HG02885 (cell line): ENCODE measurements around the gene MDK.
"Not testable (repeated sequence)": the region's sequence is repeated elsewhere in the genome, so short reads cannot be mapped to it uniquely, and the experiment has no call there.

Source experiments
- ATAC-seq: cut with Tn5 transposase; IDR thresholded peaks from one replicate; pipeline ENCODE4 v1.9.1; 2021; ENCODE audit warnings: mild to moderate bottlenecking; ENCODE audit not compliant: unreplicated experiment, poor library complexity

MDK gene

DNA sequence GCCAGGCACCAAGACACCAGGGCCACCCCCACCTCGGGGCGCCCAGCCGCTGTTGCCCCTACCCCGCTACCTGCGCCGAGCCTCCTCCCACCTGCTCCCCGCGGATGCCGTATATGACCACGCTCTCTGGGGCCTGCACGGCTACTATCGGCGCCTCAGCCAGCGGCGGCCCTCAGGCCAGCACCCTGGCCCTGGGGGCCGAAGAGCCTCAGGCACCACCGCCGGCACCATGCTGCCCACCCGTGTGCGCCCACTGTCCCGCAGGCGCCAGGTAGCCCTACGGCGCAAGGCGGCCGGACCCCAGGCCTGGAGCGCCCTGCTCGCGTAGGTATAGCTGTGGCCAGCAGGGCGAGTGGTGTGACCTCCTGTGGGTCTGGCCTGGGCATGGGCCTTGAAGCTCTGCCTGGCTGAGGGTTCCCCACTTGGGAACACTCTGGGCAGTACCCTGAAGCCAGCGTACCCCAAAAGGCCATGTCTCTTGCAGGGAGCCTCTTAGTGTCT lies 14.8 kb upstream of the MDK start:
- ATAC-seq, result no peak

DNA sequence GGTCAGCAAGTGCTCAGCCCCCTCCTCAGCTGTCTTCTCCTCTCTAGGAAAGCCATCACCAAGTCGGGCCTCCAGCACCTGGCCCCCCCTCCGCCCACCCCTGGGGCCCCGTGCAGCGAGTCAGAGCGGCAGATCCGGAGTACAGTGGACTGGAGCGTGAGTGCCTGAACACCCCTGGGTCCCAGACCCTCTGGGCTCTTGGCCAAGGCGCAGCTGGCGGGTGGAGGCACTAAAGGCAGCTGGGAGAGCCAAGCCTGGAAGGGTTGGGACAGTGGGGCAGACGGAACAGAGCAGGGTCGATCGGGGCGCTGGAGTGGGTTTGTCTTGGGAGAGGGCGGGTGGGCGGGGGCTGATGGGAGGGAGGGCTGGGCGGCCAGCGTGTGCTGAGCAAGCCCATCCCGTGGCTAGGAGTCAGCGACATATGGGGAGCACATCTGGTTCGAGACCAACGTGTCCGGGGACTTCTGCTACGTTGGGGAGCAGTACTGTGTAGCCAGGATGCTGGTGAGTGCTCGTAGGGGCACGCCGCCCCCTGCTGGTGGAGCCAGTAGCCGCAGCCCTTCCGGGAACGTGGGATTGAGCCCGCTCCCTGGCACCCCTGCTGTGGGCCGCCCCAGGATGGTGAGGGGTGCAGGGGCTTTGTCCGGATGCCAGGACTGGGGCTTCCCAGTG lies 14.1 kb upstream of the MDK start:
- ATAC-seq, result peak; percentile 72

DNA sequence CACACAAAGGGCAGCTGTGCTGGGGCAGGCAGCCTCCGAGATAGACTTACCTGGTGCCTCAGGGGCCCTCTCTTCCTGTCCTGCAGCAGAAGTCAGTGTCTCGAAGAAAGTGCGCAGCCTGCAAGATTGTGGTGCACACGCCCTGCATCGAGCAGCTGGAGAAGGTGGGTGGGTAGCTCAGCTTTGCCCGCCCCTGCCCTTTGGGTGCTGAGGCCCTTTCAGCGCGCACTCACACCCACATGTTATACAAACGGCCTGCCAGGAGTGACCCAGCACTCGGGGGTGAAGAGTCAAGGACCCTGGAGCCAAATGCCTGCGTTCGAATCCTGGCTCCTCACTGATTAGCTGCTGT lies 13.6 kb upstream of the MDK start:
- no peak for ATAC-seq

DNA sequence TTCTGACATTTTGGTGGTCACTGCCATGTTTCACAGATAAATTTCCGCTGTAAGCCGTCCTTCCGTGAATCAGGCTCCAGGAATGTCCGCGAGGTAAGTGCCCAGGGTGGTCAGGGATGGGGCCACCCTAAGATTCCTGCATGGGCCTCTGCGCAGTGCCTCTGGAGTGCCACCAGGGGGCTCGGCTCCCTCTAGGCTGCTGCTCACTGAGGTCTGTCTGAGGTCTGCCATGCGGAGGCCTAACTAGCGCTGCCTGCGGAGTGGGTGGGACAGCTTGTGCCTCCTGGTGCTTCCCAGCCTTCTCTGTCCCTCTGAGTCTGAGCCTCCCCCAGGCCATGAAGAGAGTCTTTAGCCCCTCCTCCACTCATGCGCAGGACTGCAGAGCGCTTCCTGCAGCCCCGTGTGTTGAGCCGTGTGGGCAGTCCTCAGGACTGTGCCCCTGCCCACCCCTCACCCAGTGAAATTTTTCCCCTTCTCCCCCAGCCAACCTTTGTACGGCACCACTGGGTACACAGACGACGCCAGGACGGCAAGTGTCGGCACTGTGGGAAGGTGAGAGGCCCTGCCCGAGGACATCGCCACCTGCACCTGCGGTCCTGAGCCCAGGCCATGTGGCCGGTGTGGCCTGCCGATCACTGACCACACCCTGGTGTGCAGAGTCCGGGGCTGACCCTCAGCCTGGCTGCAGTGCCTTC lies 11.9 kb upstream of the MDK start:
- peak; percentile 69 for ATAC-seq

DNA sequence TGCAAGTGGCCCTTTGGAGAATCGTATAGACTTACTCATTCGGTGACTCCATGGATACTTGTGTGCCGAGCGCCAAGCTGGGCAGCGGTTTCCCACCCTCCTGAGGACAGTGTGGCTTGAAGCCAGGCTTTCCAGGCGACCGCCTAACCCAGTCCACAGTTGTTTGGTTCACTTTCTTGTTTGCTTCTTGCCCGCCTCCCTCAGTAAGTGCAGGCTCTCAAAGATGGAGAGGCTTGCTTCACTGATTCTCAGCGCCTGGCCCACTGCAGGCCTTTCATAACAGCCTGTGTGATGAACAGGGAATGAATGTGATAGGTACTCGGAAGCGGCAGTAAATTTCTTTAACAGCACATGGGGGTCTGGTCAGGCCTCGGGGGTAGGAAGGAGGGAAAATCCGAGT lies 11.2 kb upstream of the MDK start:
- ATAC-seq, result no peak

DNA sequence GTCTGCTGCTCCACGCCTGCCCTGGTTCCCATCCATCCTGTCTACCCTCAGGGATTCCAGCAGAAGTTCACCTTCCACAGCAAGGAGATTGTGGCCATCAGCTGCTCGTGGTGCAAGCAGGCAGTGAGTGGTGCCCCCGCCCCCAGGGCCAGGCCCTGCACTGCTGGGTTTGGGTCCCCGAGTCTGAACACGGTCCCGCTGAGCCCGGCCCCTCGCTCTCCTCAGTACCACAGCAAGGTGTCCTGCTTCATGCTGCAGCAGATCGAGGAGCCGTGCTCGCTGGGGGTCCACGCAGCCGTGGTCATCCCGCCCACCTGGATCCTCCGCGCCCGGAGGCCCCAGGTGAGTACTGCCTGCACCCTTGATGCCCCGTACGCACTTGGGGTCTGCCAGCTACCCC lies 10.2 kb upstream of the MDK start:
- not testable (repeated sequence) for ATAC-seq

DNA sequence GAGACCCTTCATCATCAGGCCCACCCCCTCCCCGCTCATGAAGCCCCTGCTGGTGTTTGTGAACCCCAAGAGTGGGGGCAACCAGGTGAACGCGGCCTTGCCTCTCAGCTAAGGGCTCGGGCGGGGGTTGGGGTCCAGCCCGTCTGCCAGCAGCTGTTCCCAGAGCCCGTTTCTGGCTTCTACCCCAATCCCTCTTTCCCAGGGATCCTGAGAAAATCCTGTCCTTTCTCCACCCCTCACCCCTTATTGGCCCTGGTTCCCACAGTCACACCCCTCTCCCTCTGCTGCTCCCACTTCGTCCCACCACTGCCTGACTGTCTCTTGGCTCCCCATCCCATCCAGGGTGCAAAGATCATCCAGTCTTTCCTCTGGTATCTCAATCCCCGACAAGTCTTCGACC lies 9.4 kb upstream of the MDK start:
- ATAC-seq, result no peak

DNA sequence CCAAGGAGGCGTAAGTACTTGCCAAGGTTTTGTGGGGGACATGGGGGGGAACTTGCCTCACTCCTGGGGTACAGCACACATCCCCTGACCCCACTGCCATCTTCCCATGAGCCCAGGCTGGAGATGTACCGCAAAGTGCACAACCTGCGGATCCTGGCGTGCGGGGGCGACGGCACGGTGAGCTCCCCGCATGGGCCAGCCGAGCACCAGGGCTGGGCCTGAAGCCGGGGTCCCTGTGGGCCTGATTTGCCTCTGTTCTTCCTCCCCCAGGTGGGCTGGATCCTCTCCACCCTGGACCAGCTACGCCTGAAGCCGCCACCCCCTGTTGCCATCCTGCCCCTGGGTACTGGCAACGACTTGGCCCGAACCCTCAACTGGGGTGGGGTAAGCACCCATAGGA lies 9.0 kb upstream of the MDK start:
- not testable (repeated sequence) for ATAC-seq

DNA sequence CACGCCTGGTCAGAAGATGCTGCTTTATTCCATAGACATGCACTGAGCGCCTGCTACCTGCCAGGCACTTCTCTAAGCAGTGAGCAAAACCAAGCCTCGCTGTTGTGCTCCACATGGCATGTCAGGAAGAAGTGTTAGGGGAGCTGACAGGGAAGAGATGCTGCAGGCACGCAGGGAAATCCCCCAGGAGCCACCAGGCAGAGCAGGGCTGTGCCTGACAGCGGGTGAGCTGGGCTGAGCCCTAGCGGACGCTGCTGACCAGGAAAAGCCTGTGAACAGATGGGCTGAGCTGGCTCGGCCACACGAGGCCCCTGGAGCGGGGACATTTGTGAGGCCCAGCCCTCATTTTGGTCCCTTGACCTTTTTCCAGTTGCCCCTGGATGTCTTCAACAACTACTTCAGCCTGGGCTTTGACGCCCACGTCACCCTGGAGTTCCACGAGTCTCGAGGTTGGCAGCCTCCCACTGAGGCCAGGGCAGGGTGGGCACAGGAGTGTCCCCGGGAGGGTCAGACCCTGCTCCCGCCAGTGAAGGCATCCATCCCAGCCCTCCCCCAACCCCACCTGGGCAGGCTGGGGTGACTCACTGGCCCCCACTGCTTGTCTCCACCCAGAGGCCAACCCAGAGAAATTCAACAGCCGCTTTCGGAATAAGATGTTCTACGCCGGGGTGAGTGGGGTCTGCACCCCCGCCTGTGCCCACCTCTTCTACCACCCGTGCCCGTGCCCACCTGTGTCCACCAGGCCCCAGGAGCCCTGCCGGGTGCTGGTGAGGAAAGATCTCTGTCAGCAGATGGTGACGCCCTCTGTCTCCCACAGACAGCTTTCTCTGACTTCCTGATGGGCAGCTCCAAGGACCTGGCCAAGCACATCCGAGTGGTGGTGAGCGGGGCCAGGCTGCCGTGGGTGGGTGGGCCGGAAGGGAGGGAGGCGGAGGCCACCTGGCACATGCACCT lies 7.4 kb upstream of the MDK start:
- ATAC-seq, result no peak

DNA sequence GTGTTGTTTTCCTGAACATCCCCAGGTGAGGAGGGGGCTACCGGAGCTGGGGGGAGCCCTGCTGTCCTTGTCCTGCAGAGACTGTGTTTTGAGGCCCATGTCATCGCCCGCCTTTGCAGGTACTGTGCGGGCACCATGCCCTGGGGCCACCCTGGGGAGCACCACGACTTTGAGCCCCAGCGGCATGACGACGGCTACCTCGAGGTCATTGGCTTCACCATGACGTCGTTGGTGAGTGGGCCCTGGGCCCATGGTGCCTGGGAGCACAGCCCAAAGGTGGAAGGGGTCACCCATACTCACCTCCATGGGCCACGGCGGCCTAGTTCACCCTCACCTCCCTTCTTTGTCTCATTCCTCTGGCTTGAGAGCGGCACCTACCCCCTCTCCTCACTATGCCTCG lies 6.7 kb upstream of the MDK start:
- no peak for ATAC-seq

DNA sequence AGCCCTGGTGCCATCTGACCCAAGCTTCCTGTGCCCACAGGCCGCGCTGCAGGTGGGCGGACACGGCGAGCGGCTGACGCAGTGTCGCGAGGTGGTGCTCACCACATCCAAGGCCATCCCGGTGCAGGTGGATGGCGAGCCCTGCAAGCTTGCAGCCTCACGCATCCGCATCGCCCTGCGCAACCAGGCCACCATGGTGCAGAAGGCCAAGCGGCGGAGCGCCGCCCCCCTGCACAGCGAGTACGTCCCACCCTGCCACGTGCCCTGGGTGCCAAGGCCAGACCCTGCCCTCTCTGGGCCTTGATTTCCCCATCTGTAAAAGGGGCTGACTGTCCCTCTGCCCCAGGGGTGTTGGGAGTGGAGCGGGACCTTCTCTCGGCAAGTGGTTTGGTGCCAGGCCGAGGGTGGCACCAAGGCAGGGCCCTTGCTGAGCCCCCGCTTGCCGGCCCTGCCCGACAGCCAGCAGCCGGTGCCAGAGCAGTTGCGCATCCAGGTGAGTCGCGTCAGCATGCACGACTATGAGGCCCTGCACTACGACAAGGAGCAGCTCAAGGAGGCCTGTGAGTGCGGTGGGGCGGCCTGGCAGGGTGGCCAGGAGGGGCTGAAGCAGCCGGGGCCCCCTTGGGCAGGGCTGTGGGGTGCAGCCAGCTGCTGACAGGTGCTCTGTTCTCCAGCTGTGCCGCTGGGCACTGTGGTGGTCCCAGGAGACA lies 5.9 kb upstream of the MDK start:
- no peak for ATAC-seq

DNA sequence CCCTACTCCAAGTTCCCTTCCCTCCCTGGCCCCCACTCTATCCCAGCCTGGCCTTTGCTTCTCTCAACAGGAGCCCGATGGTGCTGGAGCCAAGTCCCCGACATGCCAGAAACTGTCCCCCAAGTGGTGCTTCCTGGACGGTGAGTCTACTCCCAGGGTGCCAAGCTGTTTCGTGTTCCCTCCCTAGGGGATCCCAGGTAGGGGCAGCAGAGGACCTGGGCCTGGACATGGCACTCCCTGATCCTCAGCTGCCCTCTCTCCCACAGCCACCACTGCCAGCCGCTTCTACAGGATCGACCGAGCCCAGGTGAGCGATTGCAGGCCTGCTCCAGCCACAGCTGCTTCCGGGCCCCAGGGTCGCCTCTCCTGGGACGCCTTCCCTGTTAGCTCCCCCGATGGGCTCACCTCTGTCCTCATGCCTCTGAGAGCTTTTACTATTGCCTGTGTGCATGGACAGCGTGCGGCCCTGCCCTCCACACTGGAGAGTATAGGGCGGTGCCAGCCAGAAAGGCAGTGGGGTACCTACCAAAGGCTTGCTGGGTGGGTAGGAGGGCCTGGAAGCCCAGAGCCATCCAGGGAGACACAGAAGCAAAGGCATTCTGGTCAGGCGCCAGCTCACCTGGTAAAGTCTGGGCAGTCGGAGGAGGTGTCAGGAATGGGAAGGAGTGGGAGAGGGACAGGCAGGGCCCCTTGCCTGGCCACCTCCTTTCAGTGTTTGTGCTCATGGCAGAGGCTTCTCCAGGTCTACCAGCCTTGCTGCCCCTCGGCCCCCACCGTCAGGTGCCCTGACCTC lies 5.0 kb upstream of the MDK start:
- ATAC-seq, result no peak

DNA sequence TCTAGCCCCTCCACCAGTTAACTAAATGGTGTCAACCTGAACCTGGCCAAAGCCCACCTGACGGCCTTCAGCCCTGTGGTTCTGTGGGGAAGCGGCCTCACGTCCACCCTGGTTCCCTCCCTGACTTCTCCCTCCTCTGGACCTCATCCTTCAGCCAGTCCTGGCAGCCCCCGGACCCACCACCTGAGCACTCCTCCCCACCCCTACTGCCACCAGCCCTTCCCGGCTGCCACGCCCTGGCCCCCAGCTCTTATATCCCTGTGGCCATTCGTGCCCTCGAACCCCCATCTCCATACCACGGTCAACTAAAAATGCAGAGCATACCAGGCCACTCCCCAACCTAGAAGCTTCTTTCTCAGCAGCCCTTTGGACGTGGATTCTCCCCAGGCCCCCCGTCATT lies 4.2 kb upstream of the MDK start:
- no peak for ATAC-seq

DNA sequence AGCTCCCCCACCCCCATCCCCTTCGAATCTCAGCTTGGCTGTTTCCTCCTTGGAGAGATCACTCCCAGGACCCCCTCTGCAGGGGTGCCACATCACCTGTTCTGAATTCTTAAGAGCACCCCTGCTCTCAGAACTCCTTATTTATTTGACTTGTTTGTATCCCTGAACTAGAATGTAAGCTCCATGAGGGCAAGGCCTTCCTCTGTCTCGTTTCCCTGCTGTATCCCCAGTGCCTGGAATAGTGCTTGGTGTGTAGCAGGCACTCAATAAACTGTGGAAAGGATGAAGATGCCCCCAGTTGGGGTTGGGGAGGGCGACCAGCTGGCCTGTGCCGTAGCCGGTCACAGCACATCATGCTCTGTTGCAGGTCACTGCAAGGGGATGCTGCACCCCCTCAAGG lies 3.6 kb upstream of the MDK start:
- no peak for ATAC-seq

DNA sequence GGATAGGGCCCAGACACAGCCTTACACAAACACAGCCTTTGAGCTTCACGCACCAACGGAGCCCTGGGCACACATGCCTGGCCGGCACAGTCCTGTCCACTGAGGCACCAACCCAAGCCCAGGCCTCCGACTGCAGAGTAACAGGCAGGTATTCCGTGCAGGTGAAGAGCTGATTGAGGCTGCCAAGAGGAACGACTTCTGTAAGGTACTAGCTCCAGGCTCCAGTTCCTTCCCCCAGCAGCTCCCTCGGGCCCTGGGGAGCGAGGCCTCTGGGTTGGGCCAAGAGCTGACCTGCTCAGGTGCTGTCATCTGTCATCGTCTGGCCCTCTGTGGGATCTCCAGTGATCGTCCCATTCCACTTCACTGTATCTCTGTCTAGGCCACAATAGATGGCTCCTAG lies 3.2 kb upstream of the MDK start:
- no peak for ATAC-seq

DNA sequence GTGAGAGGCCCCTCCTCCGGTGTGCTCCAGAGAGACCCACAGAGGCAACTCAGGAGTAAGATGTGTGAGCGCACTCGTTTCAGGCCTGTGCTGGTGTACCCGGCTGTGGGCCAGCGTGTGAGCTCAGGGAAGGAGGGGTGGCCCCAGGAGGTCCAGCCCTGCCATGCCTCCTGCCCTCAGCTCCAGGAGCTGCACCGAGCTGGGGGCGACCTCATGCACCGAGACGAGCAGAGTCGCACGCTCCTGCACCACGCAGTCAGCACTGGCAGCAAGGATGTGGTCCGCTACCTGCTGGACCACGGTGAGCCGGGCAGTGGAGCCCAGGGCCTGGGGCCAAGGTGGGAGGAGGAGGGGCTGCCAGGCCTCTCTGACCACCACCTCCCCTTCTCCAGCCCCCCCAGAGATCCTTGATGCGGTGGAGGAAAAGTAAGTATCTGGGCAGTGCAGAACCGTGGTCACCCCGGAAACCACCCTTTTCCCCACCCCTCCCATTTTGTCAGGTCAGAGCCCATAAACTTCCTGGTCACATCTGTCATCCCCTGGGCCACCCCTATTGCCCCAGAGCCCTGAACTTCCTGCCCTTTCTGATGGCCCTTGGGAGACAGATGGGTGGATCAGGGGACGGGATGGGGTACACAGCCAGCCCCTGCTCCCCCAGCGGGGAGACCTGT lies 2.5 kb upstream of the MDK start:
- ATAC-seq, result no peak

DNA sequence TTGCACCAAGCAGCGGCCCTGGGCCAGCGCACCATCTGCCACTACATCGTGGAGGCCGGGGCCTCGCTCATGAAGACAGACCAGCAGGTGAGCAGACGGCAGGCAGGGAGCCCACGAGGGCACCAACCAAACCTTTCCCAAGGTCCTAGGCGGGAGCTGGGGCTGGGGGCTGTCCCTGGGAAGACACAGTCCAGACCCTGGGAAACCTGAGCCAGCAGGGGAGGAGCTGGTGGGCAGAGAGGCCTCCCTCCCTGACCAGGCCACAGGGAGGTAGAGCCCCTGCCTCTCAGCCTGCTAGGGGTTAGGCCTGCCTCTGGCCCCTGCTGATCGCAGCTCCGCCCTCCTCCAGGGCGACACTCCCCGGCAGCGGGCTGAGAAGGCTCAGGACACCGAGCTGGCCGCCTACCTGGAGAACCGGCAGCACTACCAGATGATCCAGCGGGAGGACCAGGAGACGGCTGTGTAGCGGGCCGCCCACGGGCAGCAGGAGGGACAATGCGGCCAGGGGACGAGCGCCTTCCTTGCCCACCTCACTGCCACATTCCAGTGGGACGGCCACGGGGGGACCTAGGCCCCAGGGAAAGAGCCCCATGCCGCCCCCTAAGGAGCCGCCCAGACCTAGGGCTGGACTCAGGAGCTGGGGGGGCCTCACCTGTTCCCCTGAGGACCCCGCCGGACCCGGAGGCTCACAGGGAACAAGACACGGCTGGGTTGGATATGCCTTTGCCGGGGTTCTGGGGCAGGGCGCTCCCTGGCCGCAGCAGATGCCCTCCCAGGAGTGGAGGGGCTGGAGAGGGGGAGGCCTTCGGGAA lies 1.8 kb upstream of the MDK start:
- ATAC-seq, result not testable (repeated sequence)

DNA sequence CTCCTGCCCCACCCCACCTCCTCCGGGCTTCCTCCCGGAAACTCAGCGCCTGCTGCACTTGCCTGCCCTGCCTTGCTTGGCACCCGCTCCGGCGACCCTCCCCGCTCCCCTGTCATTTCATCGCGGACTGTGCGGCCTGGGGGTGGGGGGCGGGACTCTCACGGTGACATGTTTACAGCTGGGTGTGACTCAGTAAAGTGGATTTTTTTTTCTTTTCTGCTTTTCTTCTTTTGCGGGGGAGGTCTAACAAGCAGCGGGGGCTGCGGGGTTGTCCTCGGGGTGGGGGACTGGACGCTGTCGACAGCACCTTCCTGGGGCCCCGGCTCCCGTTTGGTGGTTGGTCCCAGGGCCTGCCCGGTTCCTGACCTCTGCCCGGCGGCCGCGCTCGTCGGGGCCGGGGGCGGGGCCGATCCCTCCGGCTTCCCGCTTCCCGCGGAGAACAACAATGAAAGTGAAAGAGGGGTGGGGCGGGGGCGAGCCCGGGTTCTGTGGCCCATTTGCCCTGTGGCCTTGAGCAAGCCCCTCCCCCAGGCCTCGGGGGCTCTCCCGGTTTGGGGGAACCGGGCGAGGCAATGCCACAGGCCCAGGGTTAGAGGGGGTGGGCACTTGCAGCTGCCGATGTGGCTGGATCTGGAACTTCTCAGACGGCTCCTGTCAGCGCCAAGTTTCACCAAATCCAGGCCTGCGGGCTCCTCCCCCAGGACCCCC lies 975 bp upstream of the MDK start:
- ATAC-seq, result no peak
